GM19468 (cell line): ENCODE data around the gene FICD.
A peak's percentile ranks its signal among the peaks of the same experiment; 100 is the strongest.
"Not testable (repeated sequence)": the region's sequence is repeated elsewhere in the genome, so short reads cannot be mapped to it uniquely, and the experiment has no call there.

ENCODE experiments used
- ATAC-seq: cut with Tn5 transposase; IDR thresholded peaks from one replicate; pipeline ENCODE4 v1.9.1; 2021; ENCODE audit warnings: mild to moderate bottlenecking, moderate library complexity, moderate number of reproducible peaks; ENCODE audit not compliant: unreplicated experiment; ENCODE audit errors: extremely low read depth

Gene FICD

DNA sequence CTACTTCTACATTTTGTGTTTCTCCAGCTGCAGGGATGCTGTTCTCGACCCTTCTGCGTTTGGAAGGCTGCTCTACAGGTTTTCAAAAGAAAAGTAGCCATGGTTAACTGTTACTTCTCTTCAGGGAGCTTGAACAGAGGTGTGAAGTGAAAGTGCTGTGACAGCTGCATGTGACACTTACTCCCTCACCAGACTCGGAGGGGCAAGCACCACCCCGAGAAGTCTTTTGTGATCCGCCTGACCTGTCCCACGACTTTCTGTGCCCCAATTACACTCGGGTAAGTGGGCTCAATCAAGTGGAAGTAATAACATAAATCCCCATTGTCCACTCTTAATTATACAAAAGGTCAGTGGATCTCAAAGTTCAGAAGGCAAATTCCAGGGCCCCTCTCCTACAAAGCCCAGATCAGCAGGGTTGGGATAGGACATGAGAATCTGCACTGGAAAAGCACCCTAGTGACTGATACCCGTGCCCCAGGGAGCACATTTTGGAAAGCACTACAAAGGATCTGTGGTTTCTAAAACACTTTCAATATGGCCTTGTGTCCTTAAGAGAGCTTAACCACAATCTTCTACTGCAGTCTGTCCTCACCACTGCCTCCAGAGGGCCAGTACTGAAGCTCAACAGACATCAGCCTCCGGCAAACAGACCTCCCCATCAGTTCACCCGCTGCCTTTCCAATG, 11.5 kb downstream of the FICD start:
- ATAC-seq: no peak

DNA sequence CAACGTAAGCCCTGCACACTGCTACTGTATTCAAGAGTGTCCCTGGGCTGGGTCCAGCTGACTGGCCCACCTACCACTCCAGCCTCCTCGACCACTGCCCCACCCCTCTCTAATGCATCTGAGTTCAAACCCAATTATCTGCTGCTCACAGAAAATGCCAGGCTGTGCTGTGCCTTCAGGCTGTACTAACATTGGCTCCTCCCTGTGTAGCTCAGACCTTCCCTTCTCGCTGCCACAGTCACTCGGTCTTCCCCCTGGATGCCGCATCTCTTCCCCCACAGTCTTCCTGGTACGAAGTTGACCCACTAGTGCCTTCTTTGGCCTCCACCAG, 12.1 kb downstream of the FICD start:
- ATAC-seq: no peak

DNA sequence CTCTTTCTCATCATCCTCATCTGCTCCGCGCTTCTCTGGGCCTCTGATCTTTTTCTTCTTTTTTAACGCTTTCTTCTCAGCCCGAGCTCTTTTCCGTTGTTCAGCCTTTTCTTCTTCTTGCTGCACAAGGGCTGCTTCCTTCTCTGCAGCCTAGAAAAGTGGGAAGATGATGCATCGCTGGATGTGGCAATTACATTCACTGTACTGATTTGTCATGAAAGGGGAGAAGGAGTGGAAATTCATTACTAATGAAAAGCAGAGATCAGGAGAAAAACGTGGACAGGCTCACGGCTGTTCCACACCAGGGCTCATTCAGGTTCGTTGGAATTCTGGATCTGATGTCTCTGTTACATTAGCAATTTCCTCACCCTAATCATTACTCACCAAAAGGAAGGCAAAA, 15.1 kb downstream of the FICD start:
- ATAC-seq: no peak

DNA sequence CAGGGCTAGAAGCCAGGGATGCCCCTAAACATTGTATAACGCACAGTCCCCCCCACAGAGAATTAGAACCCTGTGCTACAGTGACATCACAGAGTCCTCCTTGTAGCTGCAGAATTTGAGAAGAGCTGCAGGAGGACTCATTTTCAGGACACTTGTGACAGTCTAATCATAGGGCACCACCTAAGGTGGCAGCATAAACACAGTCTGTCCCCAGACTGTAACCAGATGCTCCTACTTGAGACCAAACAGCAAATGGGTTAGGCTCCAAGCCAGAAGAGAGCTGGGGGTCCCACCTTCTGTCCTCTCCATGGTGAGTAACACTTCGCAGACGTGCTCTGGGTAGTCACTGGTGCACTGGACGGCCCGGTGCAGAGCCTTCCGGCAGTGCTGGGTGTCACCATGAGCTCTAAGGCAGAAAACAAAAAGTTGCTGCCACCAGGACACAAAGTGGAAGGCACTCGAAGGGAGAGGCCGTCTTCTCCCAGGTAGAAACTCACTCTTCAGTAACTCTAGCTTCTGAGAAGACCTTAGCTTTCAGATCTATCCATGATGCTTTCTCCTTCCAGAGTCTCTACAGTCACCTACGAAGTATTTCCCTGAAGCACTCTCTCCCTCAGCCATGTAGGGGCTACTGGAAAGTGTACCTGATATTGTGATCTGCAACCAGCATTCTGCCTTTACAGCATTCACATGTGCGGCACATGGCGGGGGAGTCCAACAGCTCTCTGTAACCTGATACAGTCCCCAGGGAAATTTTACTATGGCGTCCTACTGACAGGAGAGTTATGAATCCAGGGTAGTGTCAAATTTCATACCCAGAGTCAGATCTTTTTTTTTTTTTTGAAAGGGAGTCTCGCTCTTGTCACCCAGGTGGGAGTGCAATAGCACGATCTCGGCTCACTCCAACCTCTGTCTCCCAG, 17.1 kb downstream of the FICD start:
- ATAC-seq: no peak

DNA sequence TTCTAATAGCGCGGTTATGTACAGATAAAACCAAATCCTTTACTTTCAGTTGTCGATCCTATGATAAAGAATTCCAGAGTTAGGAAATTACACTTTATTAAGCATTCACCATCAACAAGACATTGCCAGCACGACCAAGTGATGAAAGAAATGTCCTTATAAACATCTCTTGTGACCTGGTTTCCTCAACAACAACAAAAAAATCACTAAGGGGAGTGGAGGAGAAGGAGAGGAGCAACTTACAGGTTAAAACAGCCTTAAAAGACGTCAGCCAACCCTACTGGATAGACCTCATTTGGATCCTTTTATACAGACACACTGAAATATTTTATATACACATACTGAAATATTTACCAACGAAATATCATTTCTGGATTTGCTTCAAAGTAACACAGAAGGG, 23.1 kb downstream of the FICD start:
- ATAC-seq: no peak

DNA sequence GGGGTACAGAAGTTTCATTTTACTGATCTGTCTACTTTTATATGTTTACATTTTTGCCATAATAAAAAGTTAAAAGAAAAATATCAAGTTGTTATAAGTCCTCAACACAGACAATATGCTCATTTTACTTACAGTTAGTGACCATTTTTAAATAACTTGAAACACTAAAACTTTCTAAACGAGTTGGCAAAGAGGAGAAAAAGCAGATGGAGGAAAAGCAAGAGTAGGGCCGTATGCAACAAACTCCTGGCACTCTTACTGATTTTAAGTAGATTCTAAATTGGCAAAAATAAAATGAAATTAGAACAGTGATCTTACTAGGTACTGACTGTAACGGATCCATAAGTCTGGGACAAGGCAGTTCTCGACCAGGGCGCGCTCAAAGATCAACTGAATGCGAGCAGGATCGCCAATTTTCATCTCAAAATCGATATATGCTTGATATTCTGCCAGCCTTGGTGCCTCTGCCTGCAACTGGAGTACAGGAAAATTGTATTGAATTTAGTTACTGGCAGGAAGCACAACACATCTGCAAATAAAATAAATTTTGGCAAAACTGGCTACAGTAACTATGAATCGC, 23.6 kb downstream of the FICD start:
- no peak for ATAC-seq

DNA sequence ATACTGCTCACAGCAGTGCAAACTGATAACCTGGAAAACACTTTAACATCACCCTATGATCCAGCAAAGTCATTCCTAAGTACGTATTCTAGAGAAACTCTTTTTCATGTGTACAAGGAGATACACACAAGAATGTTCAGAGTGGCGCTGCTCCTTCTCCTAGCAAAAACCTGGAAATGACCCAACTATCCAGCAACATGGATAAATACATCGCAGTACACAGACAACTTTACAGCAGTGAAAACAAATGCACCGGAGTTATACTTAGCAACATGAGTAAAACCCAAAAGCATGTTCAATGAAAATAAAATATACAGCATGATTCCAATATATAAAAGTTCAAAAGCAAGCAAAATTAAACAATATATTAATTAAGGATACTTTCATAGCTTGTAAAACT, 27.2 kb downstream of the FICD start:
- no peak for ATAC-seq

DNA sequence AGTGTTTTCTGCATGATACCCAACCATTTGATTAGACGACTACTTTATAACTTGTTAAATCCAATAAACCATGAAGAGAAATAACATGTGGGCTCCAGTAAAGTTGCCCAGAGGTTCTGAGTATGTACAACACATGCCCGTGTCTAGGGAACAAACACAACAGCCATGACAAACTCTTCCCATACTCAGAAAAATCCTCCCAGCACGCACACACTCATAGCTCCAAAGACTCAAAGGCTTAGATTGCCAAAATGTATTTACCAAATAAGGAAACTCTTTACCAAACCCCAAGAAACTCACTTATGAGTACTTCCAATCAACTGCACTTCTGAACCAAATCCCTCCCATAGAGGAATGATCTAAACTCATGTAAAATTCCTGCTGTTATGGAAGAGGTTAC, 28.6 kb downstream of the FICD start:
- ATAC-seq: no peak

DNA sequence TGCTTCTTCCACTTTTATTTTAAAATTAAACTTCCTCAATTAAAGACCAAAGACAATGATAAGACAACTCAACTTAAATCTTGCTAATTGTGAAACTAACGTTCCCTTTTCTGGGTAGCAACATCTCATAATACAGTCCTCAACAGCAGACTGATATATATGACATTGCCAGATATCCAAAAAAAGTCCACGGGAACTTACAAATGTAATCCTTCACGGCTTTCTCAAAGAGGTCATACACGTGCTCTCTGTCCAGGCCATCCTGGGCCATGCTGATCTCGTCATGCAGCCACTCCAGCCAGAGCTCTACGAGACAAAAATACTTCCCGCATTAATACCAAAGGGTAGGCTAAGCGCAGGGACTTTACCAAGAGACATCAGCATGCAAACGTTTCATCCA, 32.6 kb downstream of the FICD start:
- no peak for ATAC-seq

DNA sequence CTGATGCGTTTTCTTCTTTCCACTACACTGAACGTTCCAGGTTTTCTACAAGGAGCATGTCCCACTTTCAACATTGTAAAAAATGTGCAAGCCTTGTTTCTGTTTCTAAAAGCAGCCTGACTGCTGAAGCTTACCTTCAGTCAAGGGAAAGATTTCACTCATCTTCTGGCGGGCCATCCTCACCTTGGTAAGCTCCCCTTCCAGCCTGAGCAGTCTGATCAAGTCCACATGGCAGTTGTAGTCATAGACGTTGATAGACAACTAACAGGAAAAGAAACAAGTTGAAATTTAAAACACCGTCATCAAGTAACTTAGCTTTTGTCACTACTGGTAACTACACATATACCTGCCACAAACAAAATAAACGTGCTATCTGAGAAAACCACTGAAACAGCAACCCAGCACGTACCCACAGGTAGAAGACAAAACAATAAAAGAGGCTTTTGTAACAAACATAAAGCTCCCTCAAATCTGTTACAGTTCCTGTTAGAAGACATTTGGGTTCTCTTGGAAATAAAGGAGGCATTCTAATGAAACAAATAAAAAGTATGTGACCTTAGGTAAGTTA, 34.0 kb downstream of the FICD start:
- no peak for ATAC-seq

DNA sequence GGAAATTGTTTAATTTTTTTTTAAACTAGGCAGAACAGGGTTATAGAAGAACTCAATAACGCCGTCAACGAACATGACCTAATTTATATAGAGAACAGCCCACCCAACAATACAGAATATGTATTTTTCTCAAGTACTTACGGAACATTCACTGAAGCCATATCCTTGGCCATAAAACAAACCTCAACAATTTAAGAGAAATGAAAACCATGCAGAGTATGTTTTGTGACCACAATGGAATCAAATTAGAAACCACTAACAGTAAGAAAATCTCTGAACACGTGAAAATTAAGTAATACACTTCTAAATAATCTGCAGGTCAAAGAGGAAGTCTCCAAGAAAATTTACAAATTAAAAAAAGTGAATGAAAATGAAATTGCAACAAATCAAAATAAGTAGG, 36.5 kb downstream of the FICD start:
- no peak for ATAC-seq

DNA sequence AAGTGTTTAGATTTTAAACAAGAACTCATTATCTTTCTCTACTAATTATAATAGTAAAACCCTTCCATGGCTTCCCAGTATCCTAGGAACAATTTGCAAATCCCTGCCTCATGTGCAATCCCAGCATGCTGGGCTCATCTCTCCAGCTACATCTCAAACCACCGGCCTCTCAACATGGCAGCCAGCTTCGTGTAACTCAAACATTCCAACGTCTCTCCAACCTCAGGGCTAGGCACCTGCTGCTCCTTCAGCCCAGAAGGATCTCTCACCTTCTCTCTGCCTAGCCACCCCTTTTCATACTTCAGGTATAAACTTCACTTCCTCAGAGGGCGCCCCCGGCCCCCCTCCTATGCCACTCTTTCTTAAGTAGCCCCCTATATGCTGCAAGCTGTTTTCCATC, 38.7 kb downstream of the FICD start:
- ATAC-seq: no peak

DNA sequence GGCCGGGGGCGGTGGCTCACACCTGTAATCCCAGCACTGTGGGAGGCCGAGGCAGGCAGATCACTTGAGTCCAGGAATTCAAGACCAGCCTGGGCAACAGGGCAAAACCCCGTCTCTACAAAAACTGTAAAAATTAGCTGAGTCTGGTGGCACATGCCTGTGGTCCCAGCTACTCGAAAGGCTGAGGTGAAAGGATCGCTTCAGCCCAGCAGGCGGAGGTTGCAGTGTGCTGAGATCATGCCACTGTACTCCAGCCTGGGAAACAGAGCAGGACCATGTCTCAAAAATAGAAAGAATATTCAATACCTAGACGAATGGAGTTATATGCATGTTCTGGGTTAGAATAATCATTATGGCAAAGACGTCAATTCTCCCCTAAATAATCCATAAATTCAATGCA, 40.3 kb downstream of the FICD start:
- ATAC-seq: not testable (repeated sequence)

DNA sequence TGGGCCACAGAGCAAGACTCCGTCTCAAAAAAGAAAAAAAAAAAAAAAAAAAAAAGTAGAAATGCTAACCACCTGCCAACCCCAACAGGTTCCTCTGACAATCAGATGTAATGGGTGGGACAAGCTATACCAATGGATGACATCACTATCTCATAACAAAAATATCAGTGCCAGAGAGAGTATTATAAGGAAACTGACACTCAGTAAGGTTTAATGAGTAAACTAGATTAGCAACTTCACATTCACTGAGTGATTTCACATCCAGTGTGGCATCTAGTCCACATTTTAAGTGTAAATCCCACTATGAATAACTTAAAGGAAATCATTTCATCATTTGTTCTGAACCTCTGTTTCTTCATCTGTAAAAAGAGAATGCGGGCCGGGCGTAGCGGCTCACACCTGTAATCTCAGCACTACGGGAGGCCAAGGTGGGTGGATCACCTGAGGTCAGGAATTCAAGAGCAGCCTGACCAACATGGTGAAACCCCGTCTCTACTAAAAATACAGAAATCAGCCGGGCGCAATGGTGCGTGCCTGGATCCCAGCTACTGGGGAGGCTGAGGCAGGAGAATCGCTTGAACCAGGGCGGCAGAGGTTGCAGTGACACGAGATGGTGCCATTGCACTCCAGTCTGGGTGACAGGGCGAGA, 44.1 kb downstream of the FICD start:
- no peak for ATAC-seq

DNA sequence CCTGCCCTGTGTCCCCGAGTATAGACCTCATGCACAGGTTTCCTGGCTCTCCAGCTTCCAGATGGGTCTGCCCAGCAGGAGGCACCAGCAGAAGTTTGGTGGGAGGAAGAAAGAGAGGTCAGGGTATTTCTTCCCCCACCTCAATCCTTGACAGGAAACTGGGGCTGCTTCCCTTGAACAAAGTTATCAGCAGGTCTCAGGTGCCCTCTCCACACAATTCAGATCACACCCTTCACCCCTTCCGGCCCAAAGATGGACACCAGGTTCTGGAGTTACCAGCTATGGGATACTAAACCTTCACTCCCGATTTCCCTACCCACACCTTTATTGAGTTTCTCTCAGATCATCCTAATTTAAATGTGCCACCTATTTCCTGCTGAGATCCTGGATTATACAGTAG, 44.7 kb downstream of the FICD start:
- no peak for ATAC-seq

DNA sequence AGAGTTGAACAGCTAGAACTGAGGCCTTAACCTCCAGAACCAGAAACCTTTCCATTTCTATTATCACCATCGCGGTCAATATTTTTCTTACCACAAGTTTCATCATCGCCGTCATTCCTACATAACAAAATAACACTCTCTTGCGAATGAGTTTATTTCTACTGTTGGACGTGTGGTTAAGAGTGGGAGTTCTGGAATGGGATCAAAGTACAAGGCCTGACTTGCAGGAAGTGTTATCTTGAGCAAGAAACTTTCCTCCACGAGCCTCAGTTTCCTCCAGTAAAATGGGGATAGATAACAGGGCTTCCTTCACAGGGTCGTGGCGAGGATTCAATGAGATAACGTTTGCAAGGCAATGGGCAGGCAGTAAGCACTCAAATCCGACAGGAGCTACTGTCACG, 45.2 kb downstream of the FICD start:
- no peak for ATAC-seq

DNA sequence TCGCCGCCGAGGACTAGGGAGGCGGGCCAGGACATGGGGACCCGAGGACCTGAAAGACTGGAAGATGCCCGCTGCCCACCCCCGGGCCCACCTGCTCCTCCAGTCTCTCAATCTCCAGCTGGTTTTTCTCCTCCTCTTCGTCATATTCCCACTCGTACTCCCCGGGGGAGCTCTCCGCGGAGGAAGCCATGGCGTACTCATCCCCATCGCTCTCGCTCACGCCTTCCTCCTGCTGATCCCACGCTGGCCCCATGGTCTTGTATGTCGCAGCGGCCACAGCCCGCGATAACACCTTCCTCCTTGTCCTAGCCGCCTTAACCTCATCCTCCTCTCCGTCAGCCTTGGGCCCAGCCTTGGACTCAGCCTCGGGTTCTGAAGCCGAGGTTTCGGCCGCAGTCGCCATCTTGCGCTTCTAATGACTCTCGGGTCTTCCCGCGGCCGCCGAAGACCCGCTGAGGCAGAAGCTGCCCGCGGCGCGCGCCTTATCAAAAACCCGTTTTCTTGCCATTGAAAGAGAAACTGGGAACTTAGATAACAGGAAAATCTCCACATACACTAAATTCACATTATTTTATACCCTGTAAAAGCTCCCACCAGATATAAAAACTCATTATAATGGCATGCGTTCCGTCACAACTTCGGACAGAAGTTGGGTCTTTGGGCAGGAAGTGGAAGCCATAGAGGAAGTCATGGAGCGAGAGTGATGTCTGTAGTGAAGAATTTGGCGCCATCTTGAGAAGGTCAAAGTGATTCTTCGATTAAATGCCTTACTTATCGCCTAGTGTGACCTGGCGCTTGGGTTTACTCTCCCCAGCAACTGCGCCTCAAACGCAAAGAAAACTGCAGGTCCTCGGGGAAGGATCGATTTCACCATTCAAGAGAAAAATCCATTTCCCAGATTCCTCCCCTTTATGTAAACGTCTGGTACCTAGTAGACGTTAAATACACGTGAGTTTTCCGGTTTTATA, 46.0 kb downstream of the FICD start, which contains the start of gene SART3:
SART3 (minus strand) TSS at position 422 of the 968 bp plus-strand sequence; CDS start at position 403, 19 bp downstream.
- ATAC-seq: peak; percentile 13

DNA sequence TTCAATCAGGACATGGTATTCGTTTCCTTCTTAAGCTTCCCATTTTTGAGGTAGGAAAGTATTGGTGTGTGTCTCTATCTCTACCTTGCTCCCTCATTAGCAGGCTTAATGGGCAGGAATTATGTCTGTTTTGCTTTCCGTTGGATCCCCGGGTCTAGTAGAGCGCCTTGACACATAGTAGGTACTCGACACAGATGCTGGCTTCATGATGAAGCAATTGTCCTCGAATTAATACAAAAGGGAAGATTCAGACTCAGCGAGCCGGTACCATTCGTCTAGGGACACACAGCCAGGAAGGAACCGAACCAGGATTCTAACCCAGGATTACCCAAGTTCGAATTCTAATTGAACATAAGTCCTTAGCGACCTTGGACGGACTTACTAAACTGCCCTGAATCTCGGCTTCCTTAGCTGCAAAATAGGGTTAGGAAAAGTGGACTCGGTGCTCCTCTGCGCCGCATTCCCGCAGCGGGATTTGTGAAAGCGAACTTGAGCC, 46.8 kb downstream of the FICD start:
- no peak for ATAC-seq
